ENCODE results near the gene HSPA6. TPM values are rescaled to one million over a fixed set of nuclear protein-coding genes. Genes with fewer than 3 reads are reported as not detected.
A peak's percentile ranks its signal among the peaks of the same experiment; 100 is the strongest.
"Not testable (repeated sequence)": the region's sequence is repeated elsewhere in the genome, so short reads cannot be mapped to it uniquely, and the experiment has no call there.

HSPA6 gene
- total RNA-seq, 1 donor from 2014 or later, result 1.1 TPM

DNA sequence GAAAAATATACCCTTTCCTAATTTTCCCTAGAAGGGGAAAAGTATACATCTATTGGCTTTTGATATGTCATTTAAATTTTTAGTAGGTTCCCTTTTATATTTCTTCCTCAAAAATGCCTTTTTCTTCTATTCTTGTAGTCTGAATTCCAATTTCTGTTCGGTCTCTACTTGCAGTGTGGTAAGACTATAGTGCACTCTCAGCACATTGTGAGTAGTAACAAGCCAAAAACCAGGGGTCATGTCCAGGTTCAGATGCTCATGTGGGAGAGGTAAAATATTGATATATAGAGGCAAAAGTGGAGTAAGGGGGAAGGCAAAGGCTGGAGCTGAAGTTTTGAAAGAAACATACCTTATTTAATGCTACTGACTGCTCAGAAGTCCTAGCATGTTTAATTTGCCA is 23.1 kb upstream of the HSPA6 start:
- no peak for DNase-seq (ENCODE audit: missing footprints)
- no peak for ATAC-seq
- intact Hi-C loops (cut with DNase I), result no loop called here

DNA sequence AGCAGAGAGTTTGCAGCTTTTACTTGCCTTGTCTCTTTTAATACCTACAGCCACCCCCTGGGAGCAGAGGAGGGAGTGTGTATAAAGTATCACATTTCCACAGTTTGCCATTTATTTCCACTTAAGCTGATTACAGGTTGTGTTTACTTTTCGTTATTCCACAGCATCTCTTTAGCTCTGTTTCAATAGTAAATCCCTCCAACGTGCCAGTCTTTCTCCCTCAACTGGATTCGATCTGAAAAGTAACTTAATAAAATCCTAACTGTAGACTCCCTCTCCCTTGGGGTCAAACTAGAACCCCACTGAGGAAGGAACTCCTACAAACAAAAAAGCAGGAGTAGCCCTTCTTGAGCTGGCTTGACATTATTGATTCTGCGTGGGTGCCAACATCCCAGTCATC is 22.2 kb upstream of the HSPA6 start:
- DNase-seq (ENCODE audit: missing footprints), result no peak
- intact Hi-C loops (cut with DNase I), result no loop called here
- ATAC-seq, result no peak

GRCh38 chr1:161502641-161503393 is 21.5 kb upstream of the HSPA6 start:
- no peak for ATAC-seq
- intact Hi-C loops (cut with DNase I), result no loop called here
- no peak for DNase-seq (ENCODE audit: missing footprints)

DNA sequence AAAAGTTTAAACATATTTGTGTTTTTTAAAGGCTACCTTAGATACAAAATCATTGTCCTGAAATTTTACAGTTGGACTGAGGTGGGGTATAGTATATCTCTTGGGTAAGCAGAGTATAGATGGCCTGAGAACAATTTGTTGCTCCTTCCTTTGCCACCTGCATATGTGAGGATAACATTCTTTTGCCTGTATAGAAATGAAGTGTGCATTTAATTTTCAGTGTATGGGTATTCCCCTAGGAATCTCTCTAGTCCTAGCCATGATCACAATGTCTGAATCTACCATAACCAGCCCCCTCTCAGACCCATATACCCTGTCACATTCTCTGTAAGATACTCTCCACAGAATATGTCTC is 21.0 kb upstream of the HSPA6 start:
- ATAC-seq, result no peak
- intact Hi-C loops (cut with DNase I), result no loop called here
- no peak for DNase-seq (ENCODE audit: missing footprints)

DNA sequence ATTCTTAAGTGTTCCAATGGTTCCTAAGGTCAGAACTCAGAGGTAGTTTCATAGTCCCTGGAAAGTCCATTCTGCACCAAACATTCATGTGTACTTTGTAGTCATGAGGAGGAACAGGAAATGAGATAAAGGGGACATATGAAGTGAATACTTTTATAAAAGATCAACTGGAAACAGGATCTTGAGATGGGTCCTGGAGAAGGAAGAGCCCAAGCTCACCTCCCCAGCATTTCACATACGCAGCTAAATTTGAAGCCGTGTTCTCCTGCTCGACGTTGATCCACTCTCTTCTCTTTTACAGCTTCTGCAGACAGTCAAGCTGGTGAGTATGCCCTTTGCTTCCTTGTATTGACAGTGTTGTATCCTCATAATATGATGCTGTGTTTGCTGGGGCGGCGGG is 18.7 kb upstream of the HSPA6 start:
- intact Hi-C loops (cut with DNase I), result no loop called here
- DNase-seq (ENCODE audit: missing footprints) (no peak), ATAC-seq (no peak)

DNA sequence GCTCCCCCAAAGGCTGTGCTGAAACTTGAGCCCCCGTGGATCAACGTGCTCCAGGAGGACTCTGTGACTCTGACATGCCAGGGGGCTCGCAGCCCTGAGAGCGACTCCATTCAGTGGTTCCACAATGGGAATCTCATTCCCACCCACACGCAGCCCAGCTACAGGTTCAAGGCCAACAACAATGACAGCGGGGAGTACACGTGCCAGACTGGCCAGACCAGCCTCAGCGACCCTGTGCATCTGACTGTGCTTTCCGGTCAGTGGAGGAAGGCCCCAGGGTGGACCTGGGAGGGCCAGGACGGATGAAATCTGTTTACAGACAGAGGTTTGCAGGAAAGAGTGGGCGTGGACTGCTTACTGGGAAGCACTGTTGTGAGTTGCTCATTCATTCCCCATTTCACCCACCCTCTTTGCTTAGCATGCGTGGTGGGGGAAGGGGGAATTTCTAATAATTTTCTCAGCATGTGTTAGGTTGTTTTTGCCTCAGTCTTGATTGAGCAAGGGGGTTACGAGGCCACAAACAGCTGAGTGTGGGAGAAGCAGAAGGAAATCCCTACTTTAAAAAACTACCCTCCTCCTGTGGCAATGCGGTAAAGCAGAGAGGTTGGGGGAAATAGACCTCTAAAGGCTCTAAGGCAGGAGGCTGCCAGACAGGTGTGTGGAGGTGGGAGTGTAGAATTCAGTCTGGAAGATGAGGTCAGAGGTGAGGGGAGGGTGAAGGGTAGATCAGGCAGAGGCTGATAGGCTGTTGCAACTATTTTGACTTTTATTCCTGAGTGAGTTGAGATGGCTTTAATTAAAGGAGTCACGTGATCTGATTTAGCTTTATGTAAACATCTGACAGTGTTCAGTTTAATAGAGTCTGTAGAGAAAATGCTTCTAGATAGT is 17.8 kb upstream of the HSPA6 start:
- peak; percentile 56 for ATAC-seq
- no peak for DNase-seq (ENCODE audit: missing footprints)
- intact Hi-C loops (cut with DNase I), result no loop called here

DNA sequence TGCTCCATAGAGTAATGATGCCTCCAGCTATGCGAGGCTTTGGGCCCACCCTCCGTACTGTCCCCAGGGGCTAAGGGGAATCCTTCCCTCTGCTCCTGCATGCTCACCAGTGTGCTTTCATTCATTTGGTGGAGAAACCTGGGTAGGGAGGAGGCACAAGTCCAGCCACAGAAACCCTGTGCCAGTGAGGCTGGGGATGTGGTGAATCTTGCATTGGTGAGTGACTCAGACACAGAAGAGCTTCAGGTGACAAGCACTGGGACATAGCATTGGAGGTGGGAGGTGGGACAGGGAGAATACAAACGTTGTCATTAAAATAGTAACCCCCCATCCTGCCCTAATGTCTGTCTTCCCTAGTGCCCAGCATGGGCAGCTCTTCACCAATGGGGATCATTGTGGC is 13.9 kb upstream of the HSPA6 start:
- intact Hi-C loops (cut with DNase I), result no loop called here
- DNase-seq (ENCODE audit: missing footprints) (no peak), ATAC-seq (no peak)

GRCh38 chr1:161511018-161511755 is 13.2 kb upstream of the HSPA6 start:
- ATAC-seq (no peak), DNase-seq (ENCODE audit: missing footprints) (no peak)
- intact Hi-C loops (cut with DNase I), result no loop called here

DNA sequence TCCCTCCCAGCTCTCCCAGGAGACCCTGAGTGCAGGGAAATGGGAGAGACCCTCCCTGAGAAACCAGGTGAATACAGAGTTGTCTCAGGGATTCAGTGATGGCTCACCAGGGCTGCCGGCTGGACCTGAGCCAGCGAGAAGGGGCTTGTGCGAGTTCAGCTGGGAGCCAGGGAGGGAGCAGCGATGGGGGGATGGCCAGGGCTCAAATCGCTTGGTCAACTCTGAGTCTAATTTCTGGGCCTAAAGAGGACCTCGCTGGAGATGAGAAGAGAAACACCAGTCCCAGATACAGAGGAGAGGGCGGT is 12.6 kb upstream of the HSPA6 start:
- ATAC-seq, result no peak
- no peak for DNase-seq (ENCODE audit: missing footprints)
- intact Hi-C loops (cut with DNase I), result no loop called here

- intact Hi-C loops (cut with DNase I); DNase-seq (ENCODE audit: missing footprints): not testable (repeated sequence)
- peak; percentile 5 for ATAC-seq
Measured at GRCh38 chr1:161512636-161513447, 11.5 kb upstream of the HSPA6 start.

DNA sequence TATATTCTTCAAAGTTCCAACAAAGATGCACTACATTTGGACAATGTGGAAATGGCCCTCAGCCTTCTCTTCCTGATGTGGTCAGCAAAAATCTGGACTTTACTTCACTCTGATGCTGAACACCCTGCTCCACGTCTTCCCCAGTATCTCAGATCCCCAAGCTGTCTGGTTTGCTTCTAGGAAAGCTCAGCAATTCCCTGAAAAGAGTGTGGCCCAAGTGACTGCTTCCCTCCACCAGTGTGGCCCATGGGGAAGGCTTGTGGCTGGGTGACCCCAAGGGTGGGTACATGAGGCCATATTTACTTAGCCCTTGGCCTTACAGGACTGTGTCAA is 10.9 kb upstream of the HSPA6 start:
- intact Hi-C loops (cut with DNase I); DNase-seq (ENCODE audit: missing footprints): not testable (repeated sequence)
- ATAC-seq, result peak; percentile 20

GRCh38 chr1:161513953-161514352 is 10.4 kb upstream of the HSPA6 start:
- intact Hi-C loops (cut with DNase I); DNase-seq (ENCODE audit: missing footprints); ATAC-seq: not testable (repeated sequence)

DNA sequence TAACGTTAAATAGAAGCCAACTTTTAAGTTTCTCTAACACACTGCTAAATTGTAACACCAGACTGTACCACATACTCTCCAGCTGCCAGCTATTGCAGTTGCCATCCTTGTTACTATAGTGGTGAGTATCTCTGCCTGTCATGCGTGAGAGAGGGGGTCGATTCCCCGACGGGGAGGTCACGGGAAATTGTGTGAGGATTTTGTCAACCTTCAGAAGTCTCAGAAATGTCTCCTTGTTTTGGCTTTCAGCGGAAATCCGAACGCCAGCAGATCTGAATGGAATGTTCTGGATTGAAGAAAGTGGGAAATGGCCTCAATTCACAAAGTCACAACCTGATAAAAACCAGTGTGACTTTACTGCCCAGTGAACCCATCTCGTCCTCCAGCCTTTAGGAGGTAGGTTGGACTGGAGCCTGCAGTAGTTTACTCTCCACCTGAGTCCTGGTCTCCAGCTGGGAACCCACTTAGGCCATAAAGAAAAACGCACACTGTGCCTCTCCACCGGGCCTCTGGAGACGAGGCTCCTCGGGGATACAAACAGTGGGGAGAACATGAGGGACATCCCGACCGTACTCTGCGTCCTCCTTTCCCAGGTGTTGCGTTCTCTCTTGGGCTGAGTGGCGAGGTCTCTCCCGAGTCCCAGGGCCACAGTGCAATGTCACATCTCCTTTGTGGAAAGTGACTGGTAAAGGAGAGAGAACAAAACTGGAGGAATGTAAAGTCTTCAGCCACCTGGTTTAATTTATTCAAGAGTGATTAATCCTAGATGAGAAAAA is 1.1 kb upstream of the HSPA6 start:
- intact Hi-C loops (cut with DNase I); DNase-seq (ENCODE audit: missing footprints): not testable (repeated sequence)
- ATAC-seq, result peak; percentile 11

GRCh38 chr1:161524742-161525291 is 477 bp downstream of the HSPA6 start:
- not testable (repeated sequence) for DNase-seq (ENCODE audit: missing footprints)

GRCh38 chr1:161525321-161525720 is 981 bp downstream of the HSPA6 start:
- ATAC-seq (peak; percentile 27), DNase-seq (ENCODE audit: missing footprints) (peak; percentile 73)
- intact Hi-C loops (cut with DNase I), result not testable (repeated sequence)

More at GRCh38 chr1:161524742-161525291, 477 bp downstream of the HSPA6 start:
- peak; percentile 40 for ATAC-seq
- intact Hi-C loops (cut with DNase I), result not testable (repeated sequence)

DNA sequence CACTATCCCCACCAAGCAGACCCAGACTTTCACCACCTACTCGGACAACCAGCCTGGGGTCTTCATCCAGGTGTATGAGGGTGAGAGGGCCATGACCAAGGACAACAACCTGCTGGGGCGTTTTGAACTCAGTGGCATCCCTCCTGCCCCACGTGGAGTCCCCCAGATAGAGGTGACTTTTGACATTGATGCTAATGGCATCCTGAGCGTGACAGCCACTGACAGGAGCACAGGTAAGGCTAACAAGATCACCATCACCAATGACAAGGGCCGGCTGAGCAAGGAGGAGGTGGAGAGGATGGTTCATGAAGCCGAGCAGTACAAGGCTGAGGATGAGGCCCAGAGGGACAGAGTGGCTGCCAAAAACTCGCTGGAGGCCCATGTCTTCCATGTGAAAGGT is 1.6 kb downstream of the HSPA6 start:
- ATAC-seq; intact Hi-C loops (cut with DNase I); DNase-seq (ENCODE audit: missing footprints): not testable (repeated sequence)

- intact Hi-C loops (cut with DNase I); ATAC-seq: not testable (repeated sequence)
- peak; percentile 80 for DNase-seq (ENCODE audit: missing footprints)
Measured at GRCh38 chr1:161528550-161528949, 4.2 kb downstream of the HSPA6 start.

Measured in Right ventricle myocardium inferior (tissue), 1 donor.